Cardiac muscle cell (in vitro differentiated cells and primary cell): ENCODE results near the gene FAM227A. TPM values are rescaled to one million over a fixed set of nuclear protein-coding genes. Genes with fewer than 3 reads are reported as not detected.
"Not testable (repeated sequence)": the region's sequence is repeated elsewhere in the genome, so short reads cannot be mapped to it uniquely, and the experiment has no call there.

ENCODE experiments used
- DNase-seq, 2 donors: peaks; one replicate each; pipeline versions ENCODE4 v3.0.0 to v3.0.0-alpha.2; 2010 to 2017; ENCODE audit warnings: low read depth in 1 of 2, low spot score in 1 of 2
- H3K27ac ChIP-seq: fragments of 200-600 bp; sonication (generic); 2 replicates; pipeline ENCODE4 v1.5.1; 2016
- H3K27me3 ChIP-seq: fragments of 200-600 bp; sonication (generic); 2 replicates; pipeline ENCODE4 v1.6.0; 2016; ENCODE audit warnings: control low read depth
- H3K36me3 ChIP-seq: fragments of 200-600 bp; sonication (generic); 2 replicates; pipeline ENCODE4 v1.5.1; 2016; ENCODE audit warnings: control low read depth
- H3K4me1 ChIP-seq: fragments of 200-600 bp; sonication (generic); 2 replicates; pipeline ENCODE4 v1.8.1; 2017; ENCODE audit warnings: low read depth, mild to moderate bottlenecking, mixed run types
- H3K4me3 ChIP-seq: fragments of 200-600 bp; sonication (generic); 2 replicates; pipeline ENCODE4 v1.5.1; 2016; ENCODE audit warnings: mild to moderate bottlenecking
- H3K9me3 ChIP-seq: fragments of 200-600 bp; sonication (generic); 2 replicates; pipeline ENCODE4 v1.5.1; 2017; ENCODE audit warnings: low read depth, mild to moderate bottlenecking, control low read depth
- polyA plus RNA-seq: library from polyadenylated mRNA; unstranded; fragments of >200 nt; fragmentation: Nextera tagmentation; extraction: Ambion mirVana; gene quantifications from 2 replicates; pipeline ENCODE4 v1.2.1, GENCODE V29; 2016
- total RNA-seq: library from RNA; depleted of rRNA; stranded (reverse); fragments of >200 nt; gene quantifications from 2 replicates; pipeline ENCODE4 v1.2.3, GENCODE V29; 2016
- TF ChIP-seq, protein P1 (sequence below): IDR thresholded peaks from 2 replicates; pipeline ENCODE4 v1.5.1; 2012; ENCODE audit warnings: low read depth, mild to moderate bottlenecking, low read length

FAM227A gene
- total and polyA plus RNA-seq, 2 experiments from 2014 or later: 4.5 to 7.4 TPM

DNA sequence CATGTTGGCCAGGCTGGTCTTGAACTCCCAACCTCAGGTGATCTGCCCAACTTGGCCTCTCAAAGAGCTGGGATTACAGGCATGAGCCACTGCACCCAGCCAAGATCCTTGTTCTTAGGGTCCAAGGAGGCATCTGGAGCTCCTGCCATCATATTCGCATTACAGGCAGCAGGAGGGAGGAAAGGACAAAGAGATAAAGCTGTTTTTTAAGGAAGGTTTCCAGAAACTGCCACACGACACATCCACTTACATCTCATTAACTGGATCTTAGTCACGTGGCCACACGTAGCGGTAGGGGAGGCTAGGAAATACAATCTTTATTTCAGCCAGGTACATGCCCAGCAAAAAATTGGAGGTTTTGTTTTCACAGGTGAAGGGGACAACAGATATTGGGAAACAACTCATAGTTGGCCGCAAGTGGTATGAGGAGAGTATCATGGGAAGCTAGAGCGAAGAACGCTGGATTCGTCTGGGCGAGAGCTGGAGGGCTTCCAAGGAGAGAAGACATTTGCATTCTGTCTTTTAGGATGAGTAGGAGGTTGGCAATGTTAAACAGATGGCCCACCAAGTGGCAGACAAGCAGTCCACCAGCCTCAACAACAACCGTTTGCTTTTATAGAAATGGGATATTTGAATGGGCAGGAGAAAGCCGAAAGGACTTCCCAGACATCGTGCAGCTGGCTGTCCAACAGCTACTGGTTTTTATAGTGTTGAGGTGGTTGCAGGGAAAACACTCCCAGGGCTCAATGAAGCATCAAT, 47.0 kb downstream of the FAM227A start:
- H3K27ac ChIP-seq: no peak overlapping the region
- H3K9me3 ChIP-seq: no peaks in the 10 kb centered on the region
- no peak for DNase-seq

DNA sequence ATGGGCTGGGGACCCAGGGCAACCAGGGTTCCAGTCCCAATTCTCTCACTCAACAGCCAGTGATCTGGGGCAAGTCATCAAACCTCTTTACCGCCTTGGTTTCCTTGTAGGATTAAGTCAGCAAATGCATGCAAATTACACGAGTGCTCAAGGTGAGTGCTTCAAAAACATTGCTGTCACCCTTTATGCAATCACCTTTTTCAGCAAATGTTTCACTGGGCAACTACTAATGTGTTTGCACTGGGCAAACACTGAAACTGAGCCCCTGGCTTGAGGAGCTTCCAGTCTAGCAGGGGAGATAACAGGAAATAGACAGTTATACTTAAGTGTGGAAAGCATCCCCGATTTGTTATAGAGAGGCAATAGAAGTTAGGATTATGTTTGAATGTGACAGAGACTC, 48.5 kb downstream of the FAM227A start:
- no peaks in the 10 kb centered on the region for H3K9me3 ChIP-seq
- H3K36me3 ChIP-seq: no peaks in the 10 kb centered on the region
- H3K27me3 ChIP-seq: no peaks in the 10 kb centered on the region
- no peak overlapping the region for H3K4me3 ChIP-seq
- no peak overlapping the region for H3K27ac ChIP-seq
- H3K4me1 ChIP-seq: no peaks in the 10 kb centered on the region
- TF ChIP-seq, protein P1, sequence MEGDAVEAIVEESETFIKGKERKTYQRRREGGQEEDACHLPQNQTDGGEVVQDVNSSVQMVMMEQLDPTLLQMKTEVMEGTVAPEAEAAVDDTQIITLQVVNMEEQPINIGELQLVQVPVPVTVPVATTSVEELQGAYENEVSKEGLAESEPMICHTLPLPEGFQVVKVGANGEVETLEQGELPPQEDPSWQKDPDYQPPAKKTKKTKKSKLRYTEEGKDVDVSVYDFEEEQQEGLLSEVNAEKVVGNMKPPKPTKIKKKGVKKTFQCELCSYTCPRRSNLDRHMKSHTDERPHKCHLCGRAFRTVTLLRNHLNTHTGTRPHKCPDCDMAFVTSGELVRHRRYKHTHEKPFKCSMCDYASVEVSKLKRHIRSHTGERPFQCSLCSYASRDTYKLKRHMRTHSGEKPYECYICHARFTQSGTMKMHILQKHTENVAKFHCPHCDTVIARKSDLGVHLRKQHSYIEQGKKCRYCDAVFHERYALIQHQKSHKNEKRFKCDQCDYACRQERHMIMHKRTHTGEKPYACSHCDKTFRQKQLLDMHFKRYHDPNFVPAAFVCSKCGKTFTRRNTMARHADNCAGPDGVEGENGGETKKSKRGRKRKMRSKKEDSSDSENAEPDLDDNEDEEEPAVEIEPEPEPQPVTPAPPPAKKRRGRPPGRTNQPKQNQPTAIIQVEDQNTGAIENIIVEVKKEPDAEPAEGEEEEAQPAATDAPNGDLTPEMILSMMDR: no peak
- no peak for DNase-seq

More for the DNA sequence above, 47.0 kb downstream of the FAM227A start:
- no peak overlapping the region for H3K4me3 ChIP-seq
- no peaks in the 10 kb centered on the region for H3K27me3 ChIP-seq
- H3K4me1 ChIP-seq: no peaks in the 10 kb centered on the region
- no peaks in the 10 kb centered on the region for H3K36me3 ChIP-seq
- TF ChIP-seq, protein P1: no peak

DNA sequence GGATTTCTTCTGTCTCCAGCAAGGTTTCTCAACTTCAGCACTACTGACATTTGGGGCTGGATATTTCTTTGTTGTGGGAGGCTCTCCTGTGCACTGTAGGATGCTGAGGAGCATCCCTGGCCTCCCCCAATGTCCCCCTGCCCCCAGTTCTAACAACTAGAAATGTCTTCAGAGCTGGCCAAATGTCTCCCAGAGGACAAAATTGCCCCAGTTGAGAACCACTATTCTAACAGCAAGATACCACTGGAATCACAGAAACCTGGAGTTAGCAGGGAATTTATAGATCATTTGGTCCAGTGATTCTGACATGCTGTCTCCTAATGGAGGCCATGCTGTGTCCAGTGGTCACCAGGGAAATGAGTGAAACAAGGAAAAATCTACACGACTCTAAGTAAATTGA, 54.0 kb downstream of the FAM227A start:
- no peaks in the 10 kb centered on the region for H3K4me1 ChIP-seq
- no peaks in the 10 kb centered on the region for H3K27me3 ChIP-seq
- no peaks in the 10 kb centered on the region for H3K36me3 ChIP-seq
- TF ChIP-seq, protein P1: no peak
- H3K9me3 ChIP-seq: no peaks in the 10 kb centered on the region
- no peak overlapping the region for H3K4me3 ChIP-seq
- no peak overlapping the region for H3K27ac ChIP-seq
- no peak for DNase-seq

DNA sequence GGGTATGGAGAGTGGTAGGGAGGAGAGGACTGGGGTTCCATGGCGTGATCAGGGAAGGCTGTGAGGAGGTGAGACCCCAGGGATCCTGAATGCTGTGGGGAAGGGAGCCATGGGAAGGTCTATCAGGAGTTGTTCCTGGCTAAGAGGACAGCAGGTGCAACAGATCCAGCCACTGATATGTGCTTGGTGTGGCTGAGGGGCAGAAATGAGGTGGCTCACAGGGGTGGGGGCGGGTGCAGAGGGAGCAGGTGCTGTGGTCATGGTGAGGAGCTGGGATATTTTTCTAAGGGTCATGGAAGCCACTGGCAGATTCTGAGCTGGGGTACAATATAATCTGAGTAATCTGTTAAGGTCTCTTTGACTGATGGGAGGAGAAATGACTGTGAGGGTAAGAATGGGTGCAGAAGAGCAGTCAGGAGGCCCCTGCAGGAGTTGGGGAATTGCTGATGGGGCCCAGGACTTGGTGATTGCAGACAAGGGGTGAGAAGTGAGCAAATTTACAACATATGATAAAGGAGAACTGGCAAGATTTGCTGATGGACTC, 54.9 kb downstream of the FAM227A start:
- no peak for DNase-seq
- Histone ChIP-seq H3K27ac (no peak overlapping the region), H3K27me3 (no peaks in the 10 kb centered on the region), H3K9me3 (no peaks in the 10 kb centered on the region), H3K4me1 (no peaks in the 10 kb centered on the region), H3K36me3 (no peaks in the 10 kb centered on the region), H3K4me3 (no peak overlapping the region)
- TF ChIP-seq, protein P1: no peak

DNA sequence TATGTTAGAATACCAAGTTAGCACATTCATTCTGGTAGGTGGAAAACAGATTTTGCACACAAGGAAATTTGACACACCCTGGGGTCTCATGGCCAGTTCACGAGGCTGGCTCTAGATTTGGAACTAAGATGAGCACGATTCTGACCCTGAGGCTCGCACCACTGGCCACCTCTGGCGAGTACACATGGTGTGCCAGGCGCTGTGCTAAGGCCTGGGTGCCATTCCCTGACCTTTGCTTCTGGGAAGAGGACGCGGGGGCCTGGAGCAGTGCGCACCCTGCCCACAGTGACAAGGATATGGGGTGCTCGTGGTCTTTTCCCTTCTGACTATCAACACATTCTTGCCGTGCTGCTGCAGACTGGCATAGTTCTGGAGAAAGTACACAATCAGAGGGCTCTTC, 56.7 kb downstream of the FAM227A start:
- DNase-seq: no peak
- no peaks in the 10 kb centered on the region for H3K36me3 ChIP-seq
- H3K4me3 ChIP-seq: no peak overlapping the region
- no peaks in the 10 kb centered on the region for H3K27me3 ChIP-seq
- H3K9me3 ChIP-seq: no peaks in the 10 kb centered on the region
- H3K4me1 ChIP-seq: no peaks in the 10 kb centered on the region
- TF ChIP-seq, protein P1: no peak
- no peak overlapping the region for H3K27ac ChIP-seq

DNA sequence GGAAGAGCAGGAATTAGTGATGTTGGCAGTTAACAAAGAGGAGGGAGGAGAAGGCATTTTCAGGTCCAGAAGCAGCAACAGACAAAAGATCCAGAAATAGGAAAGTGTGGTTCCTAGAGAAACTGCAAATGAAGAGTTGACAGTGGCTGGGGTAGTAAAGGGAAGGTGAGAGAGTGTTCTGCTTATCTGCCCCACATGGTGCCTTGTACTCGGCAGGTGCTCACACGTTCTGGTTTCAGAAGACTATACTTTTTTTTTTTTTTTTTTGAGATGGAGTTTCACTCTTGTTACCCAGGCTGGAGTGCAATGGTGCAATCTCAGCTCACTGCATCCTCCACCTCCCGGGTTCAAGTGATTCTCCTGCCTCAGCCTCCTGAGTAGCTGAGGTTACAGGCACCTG, 73.3 kb downstream of the FAM227A start:
- H3K27ac ChIP-seq, DNase-seq, H3K4me1 ChIP-seq, H3K36me3 ChIP-seq, H3K27me3 ChIP-seq, H3K9me3 ChIP-seq, H3K4me3 ChIP-seq: not testable (repeated sequence)
